MM.1S (cell line): ENCODE measurements around the gene CD14.

Experiments used
- CTCF ChIP-seq: fragments of 300-600 bp; sonication (generic); IDR thresholded peaks from 2 replicates; pipeline ENCODE4 v1.5.1; 2016; ENCODE audit warnings: antibody characterized with exemption, low read length, mixed read lengths
- EZH2 ChIP-seq: fragments of 300-600 bp; sonication (generic); optimal IDR thresholded peaks from 2 replicates; pipeline ENCODE3; 2017; ENCODE audit warnings: low read depth, mild to moderate bottlenecking, antibody characterized with exemption, low read length, mixed read lengths
- EZH2phosphoT487 ChIP-seq: fragments of 300-600 bp; sonication (generic); IDR thresholded peaks from 2 replicates; pipeline ENCODE4 v1.6.1; 2018; ENCODE audit warnings: antibody characterized with exemption, low read length

GRCh38 chr5:140602147-140602546, 30.8 kb downstream of the CD14 start:
- TF ChIP-seq CTCF: no peak
- no peak for TF ChIP-seq EZH2
- TF ChIP-seq EZH2phosphoT487: no peak
